Measurements from ENCODE around the gene GRIA4. TPM values are rescaled to one million over a fixed set of nuclear protein-coding genes. Genes with fewer than 3 reads are reported as not detected.

The GRIA4 gene
- total and polyA plus RNA-seq, 2 of the 13 experiments (the other 11 are each of a cell fraction or from before 2014, with no cell fraction given) = not detected

- TF ChIP-seq ZNF18 (CRISPR knock-in tag; IDR thresholded peaks at IDR 0.05; ENCODE audit: insufficient replicate concordance) (no peak), ZNF562 (CRISPR knock-in tag; IDR thresholded peaks at IDR 0.05; ENCODE audit: borderline replicate concordance) (no peak), ZNF644 (CRISPR knock-in tag; IDR thresholded peaks at IDR 0.05; ENCODE audit: low read depth) (no peak), ETV6 (CRISPR knock-in tag; conservative IDR thresholded peaks at IDR 0.05) (no peak), GATA4 (IDR thresholded peaks at IDR 0.05; ENCODE audit: borderline replicate concordance, low read depth) (no peak), CCDC6 (CRISPR knock-in tag; IDR thresholded peaks at IDR 0.05) (no peak), PBX3 (CRISPR knock-in tag; IDR thresholded peaks at IDR 0.05; ENCODE audit: borderline replicate concordance) (no peak), JUN (CRISPR knock-in tag; IDR thresholded peaks at IDR 0.05) (no peak), E2F1 (CRISPR knock-in tag; IDR thresholded peaks at IDR 0.05) (no peak), ZBTB21 (CRISPR knock-in tag; IDR thresholded peaks at IDR 0.05) (no peak), ZNF510 (CRISPR knock-in tag; IDR thresholded peaks at IDR 0.05; ENCODE audit: low read depth) (no peak)
Observed at GRCh38 chr11:105863523-105863922, 253.7 kb downstream of the GRIA4 start (continued).
